ENCODE results near the gene FBXO28.

DNA sequence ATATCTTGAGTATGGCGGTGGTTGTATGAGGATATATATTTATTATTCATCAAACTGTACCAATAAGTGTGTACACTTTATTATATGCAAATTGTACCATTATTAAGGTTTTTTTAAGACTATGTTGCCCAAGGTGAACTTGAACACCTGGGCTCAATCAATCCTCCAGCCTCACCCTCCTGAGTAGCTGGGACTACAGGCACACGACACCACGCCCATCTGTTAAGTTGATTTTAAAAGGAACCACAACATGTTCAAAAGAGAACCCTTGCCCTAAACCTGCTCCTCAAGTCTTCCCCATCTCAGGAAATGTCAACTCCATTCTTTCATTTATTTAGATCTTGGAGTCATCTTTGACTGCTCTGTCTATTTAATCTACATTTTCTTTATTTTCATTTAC lies 24.3 kb upstream of the FBXO28 start:
- TF ChIP-seq POLR2AphosphoS5 (IDR thresholded peaks at IDR 0.05), result no peak
- TF ChIP-seq CTCF (IDR thresholded peaks at IDR 0.05), result no peak
- TF ChIP-seq POLR2A (IDR thresholded peaks at IDR 0.05), result no peak

Data from breast epithelium (tissue), 3 donors.